GM18858 (cell line): Measurements from ENCODE around the gene FAM136A.
"Not testable (repeated sequence)": the region's sequence is repeated elsewhere in the genome, so short reads cannot be mapped to it uniquely, and the experiment has no call there.

Experiments used
- ATAC-seq: cut with Tn5 transposase; IDR thresholded peaks from one replicate; pipeline ENCODE4 v1.9.1; 2021; ENCODE audit not compliant: unreplicated experiment

Gene FAM136A

GRCh38 chr2:70301344-70302194, at the start of gene FAM136A:
TSS of gene FAM136A (minus strand) at chr2:70302067. CDS start at chr2:70302011, 56 bp downstream.
- ATAC-seq, result peak; percentile 39

GRCh38 chr2:70349921-70350685, 48.2 kb upstream of the FAM136A start:
- no peak for ATAC-seq

GRCh38 chr2:70347831-70348230, 46.0 kb upstream of the FAM136A start:
- no peak for ATAC-seq

GRCh38 chr2:70344195-70344594, 42.3 kb upstream of the FAM136A start:
- no peak for ATAC-seq

- ATAC-seq, result no peak
Measured at GRCh38 chr2:70341477-70341765, 39.6 kb upstream of the FAM136A start.

GRCh38 chr2:70340761-70341476, 39.1 kb upstream of the FAM136A start:
- ATAC-seq, result no peak

GRCh38 chr2:70340075-70340474, 38.2 kb upstream of the FAM136A start:
- no peak for ATAC-seq

GRCh38 chr2:70336552-70336951, 34.7 kb upstream of the FAM136A start:
- no peak for ATAC-seq

GRCh38 chr2:70331012-70331411, 29.1 kb upstream of the FAM136A start:
- no peak for ATAC-seq

- no peak for ATAC-seq
Measured at GRCh38 chr2:70330476-70330875, 28.6 kb upstream of the FAM136A start.

GRCh38 chr2:70328921-70329561, 27.2 kb upstream of the FAM136A start:
- no peak for ATAC-seq

GRCh38 chr2:70325875-70326274, 24.0 kb upstream of the FAM136A start:
- ATAC-seq, result no peak

- ATAC-seq, result no peak
Measured at GRCh38 chr2:70322518-70322917, 20.7 kb upstream of the FAM136A start.

- ATAC-seq, result no peak
Measured at GRCh38 chr2:70321370-70321769, 19.5 kb upstream of the FAM136A start.

- ATAC-seq, result no peak
Measured at GRCh38 chr2:70314640-70315039, 12.8 kb upstream of the FAM136A start.

- ATAC-seq, result no peak
Measured at GRCh38 chr2:70312560-70312959, 10.7 kb upstream of the FAM136A start.

GRCh38 chr2:70310899-70311298, 9.0 kb upstream of the FAM136A start:
- no peak for ATAC-seq

- no peak for ATAC-seq
Measured at GRCh38 chr2:70305531-70305930, 3.7 kb upstream of the FAM136A start.

GRCh38 chr2:70304498-70304897, 2.6 kb upstream of the FAM136A start:
- no peak for ATAC-seq

- no peak for ATAC-seq
Measured at GRCh38 chr2:70303186-70303585, 1.3 kb upstream of the FAM136A start.

GRCh38 chr2:70302195-70302546, 304 bp upstream of the FAM136A start:
- ATAC-seq, result not testable (repeated sequence)
